Transverse colon (tissue), 4 donors: Measurements from ENCODE around the gene SPINT3.

Experiments used
- CTCF ChIP-seq, 5 experiments: fragments of 200-600 bp in 3 of 5; fragments of 450-650 bp in 2 of 5; sonication (generic) in 3 of 5; IDR thresholded peaks; 1 replicate in 2 of 5; 2 replicates in 3 of 5; pipeline ENCODE4 v1.5.1; 2016 to 2017; ENCODE audit warnings: antibody characterized with exemption in 5 of 5, inconsistent platforms in 3 of 5, mild to moderate bottlenecking in 2 of 5, moderate library complexity in 1 of 5
- POLR2A ChIP-seq: fragments of 450-650 bp; IDR thresholded peaks from one replicate; pipeline ENCODE4 v1.6.1; 2016; ENCODE audit warnings: antibody characterized with exemption, mild to moderate bottlenecking, moderate library complexity
- POLR2AphosphoS5 ChIP-seq, 3 donors: sonication (generic); formaldehyde crosslinking; IDR thresholded peaks; one replicate each; pipeline ENCODE4 v1.6.1; 2016; ENCODE audit warnings: antibody characterized with exemption in 3 of 3

GRCh38 chr20:45550765-45551164 lies 35.3 kb upstream of the SPINT3 start:
- TF ChIP-seq POLR2AphosphoS5 (IDR thresholded peaks at IDR 0.05): no peak
- no peak for TF ChIP-seq POLR2A
- TF ChIP-seq CTCF (IDR thresholded peaks at IDR 0.05): no peak
